ENCODE measurements around the gene ISLR. TPM values are rescaled to one million over a fixed set of nuclear protein-coding genes. Genes with fewer than 3 reads are reported as not detected.
A peak's percentile ranks its signal among the peaks of the same experiment; 100 is the strongest.

Gene ISLR
- total RNA-seq, 1 experiment from 2014 or later = not detected

- Histone ChIP-seq H3K4me1 (replicated peaks; ENCODE audit: insufficient read depth) (peaks cover 50% of the 10 kb centered on the region), H3K9me2 (ENCODE audit: insufficient read depth) (no peaks in the 10 kb centered on the region), H3K79me2 (ENCODE audit: low read depth) (no peaks in the 10 kb centered on the region), H3K27ac (no peak overlapping the region; the same call in 1 of the 2 replicates), H2AFZ (no peak overlapping the region), H4K20me1 (ENCODE audit: insufficient read depth) (no peaks in the 10 kb centered on the region), H3K4me2 (no peak overlapping the region), H3K27me3 (ENCODE audit: insufficient read depth, low read depth) (no peaks in the 10 kb centered on the region), H3F3A (ENCODE audit: insufficient read depth, low read depth) (peaks cover 48% of the 10 kb centered on the region), H3K4me3 (no peak overlapping the region), H3K9me3 (ENCODE audit: insufficient read depth, low read depth) (no peaks in the 10 kb centered on the region), H3K36me3 (ENCODE audit: low read depth) (0 out of 2 replicates have a peak, but pooled peaks cover 4% of the 10 kb centered on the region)
- intact Hi-C loops (cut with micrococcal nuclease; ENCODE audit: unreplicated experiment) = loop anchor here (5.0 kb wide), 1 partner anchor 126 kb away; no protein-coding TSS in a partner anchor
- DNase-seq = no peak
- no peak for TF ChIP-seq CTCF (conservative IDR thresholded peaks at IDR 0.05)
- TF ChIP-seq EZH2 (IDR thresholded peaks at IDR 0.05; ENCODE audit: low read depth) = no peak
- POLR2A ChIA-PET (ENCODE audit: unreplicated experiment) = interaction anchor here (0.6 kb wide), 1 partner anchor 82 kb away, joined by 3 read pairs; no protein-coding TSS in a partner anchor
- BruUV-seq (replicated peaks) = no TSS peak
- CTCF ChIA-PET = no interaction called here
Measured at GRCh38 chr15:74176262-74177214, 3.0 kb downstream of the ISLR start.

GRCh38 chr15:74178326-74179100 is 5.0 kb downstream of the ISLR start:
- ChIA-PET POLR2A (ENCODE audit: unreplicated experiment) (interaction anchor here (0.6 to 1.2 kb wide), 2 partner anchors 18 to 66 kb away, joined by 3 to 17 read pairs; no protein-coding TSS in a partner anchor), CTCF (interaction anchor here (0.6 to 0.9 kb wide), 2 partner anchors 31 to 59 kb away, joined by 3 read pairs; no protein-coding TSS in a partner anchor)
- BruUV-seq (replicated peaks) = no TSS peak
- Histone ChIP-seq H3K27me3 (ENCODE audit: insufficient read depth, low read depth) (no peaks in the 10 kb centered on the region), H2AFZ (no peak overlapping the region), H3K4me3 (no peak overlapping the region), H3K4me2 (peak overlapping the region; percentile 58), H3K79me2 (ENCODE audit: low read depth) (no peaks in the 10 kb centered on the region), H3K36me3 (ENCODE audit: low read depth) (peaks cover 15% of the 10 kb centered on the region; the same call in 1 of the 2 replicates), H3K9me3 (ENCODE audit: insufficient read depth, low read depth) (no peaks in the 10 kb centered on the region), H3K4me1 (replicated peaks; ENCODE audit: insufficient read depth) (peaks cover 46% of the 10 kb centered on the region), H4K20me1 (ENCODE audit: insufficient read depth) (no peaks in the 10 kb centered on the region), H3K9me2 (ENCODE audit: insufficient read depth) (no peaks in the 10 kb centered on the region), H3K27ac (peak overlapping the region; percentile 75), H3F3A (ENCODE audit: insufficient read depth, low read depth) (peaks cover 65% of the 10 kb centered on the region)
- intact Hi-C loops (cut with micrococcal nuclease; ENCODE audit: unreplicated experiment) = loop anchor here (1.0 to 5.0 kb wide), 4 partner anchors 22 to 124 kb away; no protein-coding TSS in a partner anchor
- DNase-seq = no peak
- TF ChIP-seq CTCF (conservative IDR thresholded peaks at IDR 0.05) (no peak), EZH2 (IDR thresholded peaks at IDR 0.05; ENCODE audit: low read depth) (no peak)

Data from PC-9 (cell line).